GM12875 (cell line): ENCODE data around the gene EMP1.

Experiments used
- H3K4me3 ChIP-seq: one replicate; pipeline ENCODE4 v1.5.1; 2011; ENCODE audit warnings: low read depth, low read length, control low read depth
- TF ChIP-seq, protein P1 (sequence below): IDR thresholded peaks from 2 replicates; pipeline ENCODE4 v1.5.1; 2011; ENCODE audit warnings: low read depth, mild to moderate bottlenecking, control low read depth, inconsistent platforms, low read length, moderate library complexity, borderline replicate concordance; ENCODE audit not compliant: insufficient read depth

EMP1 gene

DNA sequence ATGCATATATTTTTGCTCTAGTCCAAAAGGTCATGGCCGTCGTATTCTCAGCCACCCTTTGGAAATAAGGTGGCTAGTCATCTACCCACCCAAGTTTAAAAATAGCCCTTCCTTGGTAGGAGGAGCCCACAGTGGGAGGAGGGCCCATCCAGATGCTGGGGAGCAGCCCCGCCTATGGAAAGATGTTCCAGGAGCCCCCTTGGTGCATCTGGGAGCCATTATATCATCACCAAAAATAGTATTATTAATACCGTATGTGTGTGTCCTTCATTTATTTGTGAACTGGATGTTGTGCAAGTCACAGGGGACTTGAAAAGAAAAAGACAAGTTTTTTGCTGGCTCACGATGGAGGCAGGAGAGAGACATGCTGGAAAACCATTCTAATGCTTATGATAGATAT, 34.0 kb downstream of the EMP1 start:
- no peak overlapping the region for H3K4me3 ChIP-seq
- TF ChIP-seq, protein P1, sequence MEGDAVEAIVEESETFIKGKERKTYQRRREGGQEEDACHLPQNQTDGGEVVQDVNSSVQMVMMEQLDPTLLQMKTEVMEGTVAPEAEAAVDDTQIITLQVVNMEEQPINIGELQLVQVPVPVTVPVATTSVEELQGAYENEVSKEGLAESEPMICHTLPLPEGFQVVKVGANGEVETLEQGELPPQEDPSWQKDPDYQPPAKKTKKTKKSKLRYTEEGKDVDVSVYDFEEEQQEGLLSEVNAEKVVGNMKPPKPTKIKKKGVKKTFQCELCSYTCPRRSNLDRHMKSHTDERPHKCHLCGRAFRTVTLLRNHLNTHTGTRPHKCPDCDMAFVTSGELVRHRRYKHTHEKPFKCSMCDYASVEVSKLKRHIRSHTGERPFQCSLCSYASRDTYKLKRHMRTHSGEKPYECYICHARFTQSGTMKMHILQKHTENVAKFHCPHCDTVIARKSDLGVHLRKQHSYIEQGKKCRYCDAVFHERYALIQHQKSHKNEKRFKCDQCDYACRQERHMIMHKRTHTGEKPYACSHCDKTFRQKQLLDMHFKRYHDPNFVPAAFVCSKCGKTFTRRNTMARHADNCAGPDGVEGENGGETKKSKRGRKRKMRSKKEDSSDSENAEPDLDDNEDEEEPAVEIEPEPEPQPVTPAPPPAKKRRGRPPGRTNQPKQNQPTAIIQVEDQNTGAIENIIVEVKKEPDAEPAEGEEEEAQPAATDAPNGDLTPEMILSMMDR, result no peak

DNA sequence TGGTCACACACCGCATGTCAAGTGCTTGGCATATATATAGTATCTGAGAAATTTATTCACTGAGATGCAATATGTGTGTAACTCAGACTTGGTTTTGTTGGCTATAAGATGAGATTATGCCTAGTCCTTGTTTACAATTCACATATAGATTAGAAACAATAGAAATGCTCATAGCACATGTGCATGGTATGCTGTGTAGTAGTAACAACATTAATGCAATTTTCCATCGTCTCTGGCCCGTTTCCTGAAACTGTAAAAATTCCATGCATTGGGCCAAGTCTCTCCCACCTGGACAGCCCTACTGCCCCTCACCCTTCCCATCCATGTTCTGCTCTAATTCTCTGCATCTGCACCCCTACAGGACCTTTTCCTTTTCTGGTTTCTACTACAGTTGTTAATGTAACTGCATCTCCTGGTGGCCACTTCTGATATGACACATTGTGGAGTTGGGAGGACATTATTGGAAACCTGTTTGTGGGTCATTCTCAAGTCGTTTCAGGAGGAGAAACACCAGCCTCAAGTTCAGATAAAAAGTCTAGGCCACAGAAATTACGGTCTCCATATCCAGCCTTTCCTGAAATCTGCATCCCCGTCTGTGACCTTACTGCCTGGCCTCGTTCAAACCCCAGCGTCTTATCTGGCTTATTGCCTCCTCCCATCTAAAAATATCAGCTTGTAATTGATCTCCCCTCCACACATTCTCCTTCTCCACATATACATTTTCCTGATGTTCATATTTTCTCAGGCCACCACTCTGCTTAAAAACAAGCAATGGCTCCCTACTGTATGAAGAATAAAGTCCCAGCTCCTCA, 37.5 kb downstream of the EMP1 start:
- TF ChIP-seq, protein P1, result peak; percentile 71; the same call in 1 of the 2 replicates
- no peak overlapping the region for H3K4me3 ChIP-seq

- TF ChIP-seq, protein P1, result no peak
- no peak overlapping the region for H3K4me3 ChIP-seq
Observed at GRCh38 chr12:13238204-13238603, 41.7 kb downstream of the EMP1 start.

DNA sequence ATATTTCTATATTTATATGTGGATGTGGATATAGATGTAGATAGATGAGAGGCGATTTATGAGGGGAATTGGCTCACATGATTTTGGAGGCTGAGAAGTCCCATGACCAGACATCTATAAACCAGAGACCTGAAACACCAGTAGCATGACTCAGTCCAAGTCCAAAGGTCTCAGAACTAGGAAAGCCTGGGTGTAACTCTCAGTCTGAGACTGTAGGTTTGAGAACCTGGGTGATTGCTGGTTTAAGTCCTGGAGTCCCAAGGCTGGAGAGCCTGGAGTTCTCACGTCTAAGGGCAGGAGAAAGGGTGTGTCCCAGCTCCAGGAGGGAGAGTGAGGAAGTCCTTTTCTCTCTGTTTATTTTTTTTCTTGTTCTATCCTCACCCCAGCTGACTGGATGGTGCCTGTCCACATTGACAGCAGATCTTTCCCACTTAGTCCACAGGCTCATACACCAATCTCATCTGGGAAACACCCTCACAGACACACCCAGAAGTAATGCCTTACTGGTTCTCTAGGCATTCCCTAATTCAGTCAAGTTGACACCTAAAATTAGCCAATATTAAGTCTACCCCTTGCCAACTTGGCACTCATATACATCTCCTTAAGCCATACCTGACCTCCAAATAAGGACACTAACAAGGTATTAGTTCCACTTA, 45.4 kb downstream of the EMP1 start:
- H3K4me3 ChIP-seq, result no peak overlapping the region
- TF ChIP-seq, protein P1, result no peak

GRCh38 chr12:13242936-13243335, 46.4 kb downstream of the EMP1 start:
- H3K4me3 ChIP-seq, result no peak overlapping the region
- TF ChIP-seq, protein P1, result no peak

DNA sequence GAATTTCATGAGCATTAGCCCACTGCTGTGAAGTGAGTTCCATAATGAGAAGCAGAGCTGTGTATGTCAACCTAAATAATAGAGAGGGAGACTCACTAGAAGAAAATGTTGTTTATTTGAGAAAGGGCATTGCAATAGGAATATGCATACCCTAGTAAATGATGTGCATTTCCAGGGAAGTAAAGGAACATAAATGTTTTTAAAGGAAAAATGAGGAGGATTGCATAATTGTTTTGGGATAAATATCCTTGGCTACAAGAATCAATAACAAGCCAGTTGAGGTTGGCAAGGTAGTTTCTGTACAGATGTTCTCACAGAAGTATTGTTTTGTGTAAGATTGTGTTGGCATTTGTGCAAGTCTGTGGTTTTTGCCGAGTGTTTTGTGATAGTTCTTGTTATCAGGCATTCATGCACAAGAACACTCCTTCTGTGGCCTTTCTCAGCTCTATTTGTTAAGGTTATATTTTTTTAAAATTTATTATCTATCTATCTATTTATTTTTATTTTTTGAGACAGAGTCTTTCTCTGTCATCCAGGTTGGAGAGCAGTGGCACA, 47.1 kb downstream of the EMP1 start:
- TF ChIP-seq, protein P1, result no peak
- H3K4me3 ChIP-seq, result no peak overlapping the region
